HG02973 (cell line): ENCODE measurements around the gene MT1B.

Experiments
- ATAC-seq: cut with Tn5 transposase; IDR thresholded peaks from one replicate; pipeline ENCODE4 v1.9.1; 2021; ENCODE audit warnings: moderate library complexity; ENCODE audit not compliant: unreplicated experiment

Gene MT1B

DNA sequence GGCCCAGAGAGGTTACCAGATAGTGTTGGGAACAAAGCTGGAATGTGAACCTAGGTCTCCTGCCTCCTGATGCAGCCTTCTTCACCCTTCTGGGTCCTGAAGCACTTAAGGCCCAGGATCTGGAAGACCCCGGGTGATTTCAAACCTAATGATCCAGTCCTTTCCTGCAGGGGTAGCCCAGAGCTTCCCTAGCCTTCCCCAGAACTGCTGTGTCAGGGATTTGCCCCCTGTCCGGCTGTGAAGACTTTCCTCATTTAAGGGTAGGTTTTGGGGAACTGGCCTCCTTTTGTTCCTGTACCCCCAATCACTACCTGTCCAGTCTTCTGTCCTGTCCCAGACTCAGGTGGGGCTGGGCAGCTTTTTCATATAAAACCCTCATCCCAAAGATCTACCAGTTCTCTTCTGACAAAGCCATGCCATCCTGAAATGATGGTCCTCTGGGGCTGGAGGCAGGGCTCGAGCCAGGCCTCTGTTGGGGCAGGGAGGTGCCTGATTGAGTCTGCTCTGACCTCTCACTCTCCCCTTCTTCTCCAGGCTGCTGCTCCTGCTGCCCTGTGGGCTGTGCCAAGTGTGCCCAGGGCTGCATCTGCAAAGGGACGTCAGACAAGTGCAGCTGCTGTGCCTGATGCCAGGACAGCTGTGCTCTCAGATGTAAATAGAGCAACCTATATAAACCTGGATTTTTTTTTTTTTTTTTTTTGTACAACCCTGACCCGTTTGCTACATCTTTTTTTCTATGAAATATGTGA is 31.9 kb downstream of the MT1B start:
- ATAC-seq, result no peak

DNA sequence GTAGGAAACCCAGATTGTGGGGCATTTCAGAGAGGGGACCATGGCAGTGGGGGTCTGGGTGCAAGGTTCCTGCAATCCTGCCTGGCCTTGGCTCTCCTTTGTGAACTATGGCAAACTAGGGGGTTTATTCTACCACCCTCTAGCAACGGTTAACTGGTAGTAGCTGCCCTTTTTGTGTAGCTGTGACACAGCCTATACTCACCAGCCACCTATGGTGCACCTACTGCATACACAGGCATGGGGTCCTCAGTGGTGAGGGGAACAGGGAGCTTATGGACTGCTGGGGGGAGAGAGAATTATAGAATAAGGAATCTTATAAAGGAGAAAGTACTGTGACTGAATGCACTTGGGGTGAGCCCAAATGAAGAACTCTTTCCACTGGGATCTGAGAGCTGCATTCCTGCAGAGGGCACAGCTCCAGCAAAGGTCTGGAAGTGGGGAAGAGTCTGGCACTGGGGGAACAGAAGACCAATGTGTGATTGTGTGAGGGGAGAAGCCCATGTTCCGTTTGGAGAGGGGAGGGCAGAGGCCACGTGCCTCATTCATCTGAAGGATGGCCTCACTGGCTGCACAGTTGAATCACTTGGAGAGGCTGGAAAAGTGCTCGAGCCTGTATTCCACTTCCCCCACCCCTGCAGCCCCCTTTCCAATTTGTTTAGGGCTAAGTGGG is 32.7 kb downstream of the MT1B start:
- no peak for ATAC-seq

DNA sequence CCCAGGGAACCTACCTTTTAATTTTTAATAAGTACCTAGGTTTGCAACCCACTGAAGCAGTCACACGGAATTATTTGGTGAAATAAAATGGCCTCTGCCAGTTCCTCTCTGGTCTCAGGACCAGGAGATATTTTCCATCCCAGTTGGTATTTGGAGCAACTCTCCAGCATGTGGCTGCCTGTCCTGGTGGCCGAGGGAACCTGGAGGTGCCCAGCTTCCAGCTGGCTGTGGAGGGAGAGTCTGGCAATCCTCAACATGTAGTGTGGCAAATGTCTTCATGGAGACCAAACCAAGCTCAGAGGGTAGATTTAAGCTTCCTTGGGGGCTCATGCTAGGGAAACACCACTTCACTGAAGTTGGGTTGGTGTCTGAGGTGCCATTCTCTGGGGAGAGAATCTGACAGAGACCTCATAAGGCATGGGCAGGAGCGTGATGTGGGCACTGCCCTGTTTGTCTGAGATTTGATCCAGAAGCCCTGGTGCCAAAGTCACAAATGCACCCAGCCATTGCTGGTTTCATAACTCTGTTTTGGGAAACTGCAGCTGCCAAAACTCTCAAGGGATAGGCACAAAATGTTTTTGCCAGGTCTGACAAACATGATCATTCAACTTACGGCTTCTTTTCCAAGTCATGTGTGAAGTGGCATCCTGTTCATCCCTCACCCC is 33.4 kb downstream of the MT1B start:
- ATAC-seq, result no peak

DNA sequence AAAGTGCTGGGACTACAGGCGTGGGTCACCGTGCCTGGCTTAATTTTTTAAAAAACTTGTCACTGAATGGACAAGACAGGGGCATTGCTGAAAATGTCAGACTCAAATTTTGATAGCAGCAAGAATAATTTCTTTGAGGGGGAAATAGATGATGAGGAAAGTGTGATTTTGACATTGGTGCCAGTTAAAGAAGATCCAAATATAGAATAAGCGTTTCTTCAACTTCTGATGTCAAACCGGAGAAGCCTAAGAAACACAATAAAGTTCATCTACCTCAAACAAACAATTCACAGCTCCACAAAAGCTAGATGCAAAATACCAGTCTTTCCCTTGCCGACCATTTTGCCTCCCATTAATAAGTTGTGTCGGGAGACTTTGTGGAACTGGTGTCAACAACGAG is 35.1 kb downstream of the MT1B start:
- ATAC-seq, result no peak

DNA sequence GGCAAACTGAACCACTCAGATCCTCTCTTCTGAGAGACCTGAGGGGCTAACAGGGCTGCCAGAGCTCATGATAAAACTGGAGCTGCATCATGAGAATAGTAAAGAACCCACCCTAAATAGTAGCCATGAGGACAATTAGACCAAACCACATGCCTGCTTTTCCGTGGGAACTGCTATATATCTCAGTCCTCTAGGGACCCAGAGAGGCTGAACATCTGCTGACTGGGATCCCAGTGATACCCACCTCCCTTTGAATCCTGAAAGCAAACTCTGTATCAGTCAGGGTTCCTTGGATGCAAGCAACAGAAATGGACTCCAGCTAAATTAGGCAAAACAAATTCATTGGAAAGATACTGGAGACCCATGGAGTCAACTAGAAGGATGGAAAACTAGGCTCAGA is 37.1 kb downstream of the MT1B start:
- ATAC-seq, result no peak

DNA sequence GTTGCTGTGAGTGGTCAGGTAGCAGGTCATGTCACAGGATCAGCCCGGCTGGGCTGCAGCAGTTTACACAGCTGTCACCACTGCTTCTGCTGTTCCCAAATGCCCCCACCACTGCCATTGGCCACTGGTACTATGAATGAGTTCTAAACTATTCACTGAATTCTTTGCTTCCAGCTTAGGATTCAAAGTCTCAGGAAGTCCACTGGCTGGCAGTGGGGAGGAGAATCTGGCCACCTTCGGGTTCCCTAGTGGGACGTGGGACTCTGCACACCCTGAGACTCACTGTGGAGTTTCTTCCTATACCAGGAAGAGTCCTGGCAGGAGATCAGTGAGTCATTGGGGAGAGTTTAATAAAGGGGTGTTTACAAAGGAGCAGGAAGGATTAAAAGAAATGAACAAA is 37.5 kb downstream of the MT1B start:
- ATAC-seq, result no peak

DNA sequence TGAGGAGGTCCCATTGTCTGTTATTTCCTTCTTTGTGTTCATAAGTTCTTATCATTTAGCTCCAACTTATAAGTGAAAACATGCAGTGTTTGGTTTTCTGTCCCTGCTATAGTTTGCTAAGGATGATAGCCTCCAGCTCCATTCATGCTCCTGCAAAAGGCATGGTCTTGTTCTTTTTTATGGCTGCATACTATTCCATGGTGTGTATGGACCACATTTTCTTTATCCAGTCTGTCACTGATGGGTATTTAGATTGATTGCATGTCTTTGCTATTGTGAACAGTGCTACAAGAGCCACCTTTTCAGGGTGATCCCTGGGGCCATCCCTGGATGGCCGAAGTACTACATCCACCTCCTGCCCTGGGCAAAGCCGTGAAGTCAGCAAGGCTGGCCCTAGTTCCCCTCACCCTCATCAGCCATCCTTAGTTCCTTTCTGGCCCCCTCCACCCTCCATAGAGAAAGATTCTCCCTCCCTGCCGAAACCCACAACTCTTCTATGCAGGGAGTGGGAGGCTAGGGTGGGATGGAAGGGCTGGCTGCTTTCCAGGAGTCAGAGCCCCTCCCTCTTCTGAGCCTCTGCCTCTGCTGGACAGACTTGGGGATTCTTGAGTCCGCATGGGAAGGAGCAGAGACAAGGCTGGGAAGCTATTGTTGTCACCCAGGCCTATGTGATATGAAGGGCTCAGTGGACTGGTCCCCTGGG is 38.9 kb downstream of the MT1B start:
- ATAC-seq, result no peak

DNA sequence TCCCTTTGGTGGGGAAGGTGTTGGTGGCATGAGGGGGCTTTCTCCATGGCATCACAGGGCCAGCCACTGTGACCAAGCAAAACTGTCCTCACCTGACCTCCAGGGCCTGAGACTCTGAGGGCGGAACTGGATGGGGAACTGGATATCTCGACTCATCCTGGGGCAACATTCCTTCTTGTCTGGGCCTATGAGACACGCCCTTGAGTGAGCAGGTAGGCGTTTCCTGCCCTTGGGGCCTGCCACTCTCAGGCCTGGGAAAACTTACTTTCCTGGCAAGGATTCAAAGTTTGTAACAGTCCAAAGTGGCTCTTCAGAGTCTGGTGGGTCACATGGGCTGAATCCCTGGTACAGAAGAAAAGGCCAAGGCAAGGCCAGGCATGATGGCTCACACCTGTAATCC is 40.2 kb downstream of the MT1B start:
- ATAC-seq, result no peak

DNA sequence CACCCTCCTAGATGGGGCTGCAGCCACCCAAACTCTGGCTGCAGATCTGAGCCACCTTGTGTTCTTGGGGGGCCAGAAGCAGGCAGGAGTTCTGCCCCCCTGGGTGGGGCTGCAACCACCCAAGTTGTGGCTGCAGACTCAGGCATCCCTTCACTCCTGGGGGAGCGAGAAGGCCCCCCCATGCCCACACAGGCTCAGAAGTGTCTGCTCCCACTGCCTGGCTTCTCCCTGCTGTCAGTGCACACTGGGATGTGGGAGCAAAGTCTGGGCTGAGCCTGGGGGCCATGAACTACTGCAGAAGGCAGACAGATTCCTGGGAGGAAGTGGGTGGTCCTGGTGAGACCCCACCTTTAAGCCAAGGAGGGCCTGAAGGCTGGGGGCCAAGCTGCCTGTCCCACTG is 43.6 kb downstream of the MT1B start:
- no peak for ATAC-seq

DNA sequence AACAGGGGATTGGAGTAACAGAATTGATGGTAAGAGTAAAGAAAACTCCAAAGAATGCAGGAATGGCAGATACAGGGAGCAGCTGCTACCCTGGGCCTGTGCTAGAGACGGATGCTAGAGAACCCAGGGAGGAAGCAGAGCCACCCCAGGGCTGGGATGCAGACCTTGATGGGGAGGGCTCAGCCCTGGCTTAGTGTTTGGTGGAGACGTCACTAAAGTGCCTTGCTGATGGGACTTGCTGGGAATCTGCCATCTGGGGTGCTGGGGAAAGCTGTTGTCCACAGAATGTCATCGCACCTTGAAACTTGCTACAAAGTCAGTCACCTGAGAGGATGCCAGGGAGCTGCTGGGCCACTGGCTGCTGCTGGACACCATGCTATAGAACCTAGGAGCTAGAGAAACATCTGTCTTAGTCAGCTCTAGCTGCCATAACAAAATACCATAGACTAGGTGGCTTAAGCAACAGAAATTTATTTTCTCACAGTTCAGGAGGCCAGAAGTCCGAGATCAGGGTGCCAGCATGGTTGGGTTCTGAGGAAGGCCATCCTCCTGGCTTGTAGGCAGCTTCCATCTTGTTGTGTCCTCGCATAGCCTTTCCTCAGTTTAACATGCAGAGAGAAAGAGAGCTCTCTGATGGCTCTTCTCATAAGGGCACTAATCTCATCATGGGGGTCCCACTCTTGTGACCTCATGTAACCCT is 45.9 kb downstream of the MT1B start:
- ATAC-seq, result no peak

DNA sequence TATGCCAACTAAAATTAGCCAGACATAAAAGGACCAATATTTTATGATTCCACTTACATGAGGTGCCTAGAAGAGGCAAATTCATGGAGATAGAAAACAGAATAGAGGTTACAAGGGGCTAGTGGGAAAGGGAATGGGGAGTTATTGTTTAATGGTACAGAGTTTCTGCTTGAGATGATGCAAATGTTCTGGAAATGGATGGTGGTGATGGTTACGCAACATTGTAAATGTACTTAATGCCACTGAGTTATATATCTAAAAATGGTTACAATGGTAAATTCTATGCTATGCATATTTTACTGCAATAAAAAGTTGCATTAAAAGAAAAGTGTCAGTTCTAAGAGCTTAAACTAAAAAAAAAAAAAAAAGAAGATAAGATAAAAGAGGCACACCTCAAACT is 48.5 kb downstream of the MT1B start:
- ATAC-seq, result no peak

DNA sequence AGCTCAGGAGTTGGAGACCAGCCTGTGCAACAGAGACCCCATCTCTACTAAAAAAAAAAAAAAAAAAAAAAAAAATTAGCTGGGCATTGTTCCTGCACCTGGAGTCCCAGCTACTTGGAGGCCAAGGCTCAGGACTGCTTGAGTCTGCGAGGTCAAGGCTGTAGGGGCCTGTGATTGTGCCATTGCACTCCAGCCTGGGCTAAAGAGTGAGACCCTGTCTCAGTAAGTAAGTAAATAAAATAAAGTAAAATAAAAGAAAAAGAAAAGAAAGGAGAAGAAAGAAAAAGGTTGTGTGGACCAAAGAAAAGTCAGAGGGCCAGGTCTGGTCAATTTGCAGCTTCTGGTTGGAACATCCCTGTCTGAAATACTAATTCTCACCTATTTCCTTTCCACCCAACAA is 48.9 kb downstream of the MT1B start:
- no peak for ATAC-seq

DNA sequence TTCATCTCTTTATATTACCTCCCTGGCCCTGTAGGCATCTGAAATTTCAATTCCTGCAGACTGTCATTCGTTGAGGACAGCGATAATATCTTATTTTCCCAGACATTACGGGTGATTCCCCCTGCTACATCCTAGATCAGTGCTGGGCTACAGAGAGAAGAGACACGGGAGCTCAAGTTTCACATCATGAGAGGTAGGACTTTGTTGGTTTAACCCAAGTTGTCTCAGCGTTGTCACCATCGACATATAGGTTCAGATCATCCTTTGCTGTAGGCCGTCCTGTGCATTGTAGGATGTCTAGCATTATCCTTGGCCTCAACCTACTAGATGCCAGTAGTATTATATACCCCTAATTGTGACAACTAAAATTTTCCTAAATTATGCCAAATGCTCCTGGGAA is 49.8 kb downstream of the MT1B start:
- ATAC-seq, result no peak
